HG03025 (cell line): ENCODE results near the gene CXCL8.
"Not testable (repeated sequence)": the region's sequence is repeated elsewhere in the genome, so short reads cannot be mapped to it uniquely, and the experiment has no call there.

Source experiments
- ATAC-seq: cut with Tn5 transposase; IDR thresholded peaks from one replicate; pipeline ENCODE4 v1.9.1; 2021; ENCODE audit warnings: mild to moderate bottlenecking, moderate library complexity; ENCODE audit not compliant: unreplicated experiment, low FRiP score

The CXCL8 gene

GRCh38 chr4:73740353-73740778, at the start of gene CXCL8:
Gene CXCL8, plus strand, starts transcription at chr4:73740569. Its CDS starts 90 bp downstream, at chr4:73740659.
- ATAC-seq = no peak

- not testable (repeated sequence) for ATAC-seq
These were observed 49.2 kb upstream of the CXCL8 start for GRCh38 chr4:73691201-73691600.

- ATAC-seq = no peak
These were observed 48.6 kb upstream of the CXCL8 start for GRCh38 chr4:73691759-73692158.

- ATAC-seq = no peak
These were observed 48.1 kb upstream of the CXCL8 start for GRCh38 chr4:73692254-73692653.

- ATAC-seq = no peak
These were observed 47.7 kb upstream of the CXCL8 start for GRCh38 chr4:73692701-73693100.

GRCh38 chr4:73693811-73694210, 46.6 kb upstream of the CXCL8 start:
- ATAC-seq = no peak

- no peak for ATAC-seq
These were observed 42.2 kb upstream of the CXCL8 start for GRCh38 chr4:73698217-73698616.

- no peak for ATAC-seq
These were observed 39.3 kb upstream of the CXCL8 start for GRCh38 chr4:73701116-73701515.

- no peak for ATAC-seq
These were observed 37.5 kb upstream of the CXCL8 start for GRCh38 chr4:73702796-73703287.

- no peak for ATAC-seq
These were observed 37.0 kb upstream of the CXCL8 start for GRCh38 chr4:73703320-73703719.

GRCh38 chr4:73704314-73705055, 35.9 kb upstream of the CXCL8 start:
- ATAC-seq = no peak

- no peak for ATAC-seq
These were observed 35.3 kb upstream of the CXCL8 start for GRCh38 chr4:73705056-73705432.

- ATAC-seq = no peak
These were observed 34.6 kb upstream of the CXCL8 start for GRCh38 chr4:73705721-73706120.

GRCh38 chr4:73706811-73707210, 33.6 kb upstream of the CXCL8 start:
- ATAC-seq = no peak

GRCh38 chr4:73707269-73707875, 33.0 kb upstream of the CXCL8 start:
- ATAC-seq = no peak

- no peak for ATAC-seq
These were observed 32.3 kb upstream of the CXCL8 start for GRCh38 chr4:73707918-73708577.

GRCh38 chr4:73709451-73710033, 30.8 kb upstream of the CXCL8 start:
- ATAC-seq = no peak

- ATAC-seq = no peak
These were observed 30.3 kb upstream of the CXCL8 start for GRCh38 chr4:73710094-73710493.

GRCh38 chr4:73711989-73712388, 28.4 kb upstream of the CXCL8 start:
- ATAC-seq = no peak

- ATAC-seq = no peak
These were observed 26.7 kb upstream of the CXCL8 start for GRCh38 chr4:73713650-73714049.

- no peak for ATAC-seq
These were observed 25.7 kb upstream of the CXCL8 start for GRCh38 chr4:73714647-73715046.
